ENCODE measurements around the gene STS. TPM values are rescaled to one million over a fixed set of nuclear protein-coding genes. Genes with fewer than 3 reads are reported as not detected.

The STS gene
- total and polyA plus RNA-seq, 2 experiments from 2014 or later = 0.44 to 1.7 TPM

DNA sequence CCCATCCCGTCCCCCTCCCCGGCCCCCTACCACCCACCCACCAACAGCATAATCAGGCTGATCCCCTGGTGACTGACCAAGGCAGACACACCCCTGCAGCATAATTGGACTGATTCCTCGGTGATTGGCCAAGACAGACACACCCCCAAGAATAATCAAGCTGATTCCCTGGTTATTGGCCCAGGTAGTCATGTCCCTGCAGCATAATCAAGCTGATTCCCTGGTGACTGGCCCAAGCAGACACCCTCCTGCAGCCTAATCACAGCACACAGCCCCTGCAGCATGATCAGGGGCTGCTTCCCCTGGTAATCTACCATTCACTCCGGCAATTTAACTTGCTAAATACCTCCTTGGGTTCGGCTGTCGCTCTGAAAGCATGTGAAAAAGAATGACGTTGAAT is 47.5 kb upstream of the STS start:
- H3K4me3 Mint-ChIP-seq = no peak overlapping the region

More for the DNA sequence above, 47.5 kb upstream of the STS start:
- H3K4me2 ChIP-seq = peak overlapping the region; percentile 53; the same call in 1 of the 2 replicates
- DNase-seq (ENCODE audit: low spot score) = peak; percentile 13
- H3K27me3 ChIP-seq (ENCODE audit: insufficient read depth) = no peaks in the 10 kb centered on the region
- no peaks in the 10 kb centered on the region for H3F3A ChIP-seq (replicated peaks; ENCODE audit: low read depth)
- no peaks in the 10 kb centered on the region for H3K9me2 ChIP-seq (ENCODE audit: insufficient read depth)
- TF ChIP-seq ZNF462 (CRISPR knock-in tag; IDR thresholded peaks at IDR 0.05) (no peak), CREB1 (CRISPR knock-in tag; IDR thresholded peaks at IDR 0.05; ENCODE audit: low read depth) (no peak), JUNB (IDR thresholded peaks at IDR 0.05; ENCODE audit: unreplicated experiment) (no peak), EZH2phosphoT487 (IDR thresholded peaks at IDR 0.05; ENCODE audit: unreplicated experiment) (no peak), POLR2AphosphoS5 (IDR thresholded peaks at IDR 0.05; ENCODE audit: low read depth) (no peak), NANOG (IDR thresholded peaks at IDR 0.05; ENCODE audit: borderline replicate concordance) (no peak), STAT1 (IDR thresholded peaks at IDR 0.05; ENCODE audit: unreplicated experiment) (no peak), EZH2 (IDR thresholded peaks at IDR 0.05; ENCODE audit: low read depth, unreplicated experiment) (no peak)
- peaks cover 11% of the 10 kb centered on the region for H3K4me1 Mint-ChIP-seq
- H3K27ac ChIP-seq (ENCODE audit: low read depth) = peak overlapping the region; percentile 73; the same call in 1 of the 2 replicates
- no peaks in the 10 kb centered on the region for H3K9me3 Mint-ChIP-seq
- peak; percentile 74 for ATAC-seq
- no peaks in the 10 kb centered on the region for H4K20me1 ChIP-seq (replicated peaks; ENCODE audit: insufficient read depth)
- no peak overlapping the region for H2AFZ ChIP-seq
- H3K27ac Mint-ChIP-seq = 0 out of 2 replicates have a peak overlapping the region, but pooled peaks have one; percentile 74
- 0 out of 2 replicates have a peak, but pooled peaks cover 3% of the 10 kb centered on the region for H3K79me2 ChIP-seq (replicated peaks; ENCODE audit: insufficient read depth)
- no peak overlapping the region for H3K4me3 ChIP-seq
- peaks cover 4% of the 10 kb centered on the region for H3K27me3 Mint-ChIP-seq (ENCODE audit: insufficient read depth, low read depth, poor library complexity)
- no peaks in the 10 kb centered on the region for H3K36me3 ChIP-seq (ENCODE audit: insufficient read depth)
- peaks cover 7% of the 10 kb centered on the region; the same call in 1 of the 2 replicates for H3K4me1 ChIP-seq (ENCODE audit: insufficient read depth)
- peaks cover 14% of the 10 kb centered on the region for H3K36me3 Mint-ChIP-seq (ENCODE audit: low read depth)

All from GM23338 (cell line).